ENCODE data around the gene NAALADL2. TPM values are rescaled to one million over a fixed set of nuclear protein-coding genes. Genes with fewer than 3 reads are reported as not detected.

NAALADL2 gene
- total and polyA plus RNA-seq, 2 of the 4 experiments (the other 2 are of a cell fraction), result 3.8 to 19.2 TPM

GRCh38 chr3:175155172-175155571, 296.0 kb downstream of the NAALADL2 start:
- ChIA-PET CTCF (no interaction called here), POLR2A (ENCODE audit: unreplicated experiment) (no interaction called here)
- Histone ChIP-seq H2BK120ac (ENCODE audit: low read depth, low read length) (no peak overlapping the region), H2AK5ac (ENCODE audit: low read depth, low read length) (no peak overlapping the region), H3K79me1 (ENCODE audit: low read depth in 1 of 2, low read length in 2 of 2) (no peaks in the 10 kb centered on the region), H3K23ac (ENCODE audit: low read depth, low read length) (no peak overlapping the region), H3K27ac (ENCODE audit: insufficient read depth, low read length) (no peak overlapping the region), H3K18ac (ENCODE audit: low read depth, low read length) (no peak overlapping the region), H3K4me1 (ENCODE audit: control insufficient read depth, insufficient read depth, low read length) (no peaks in the 10 kb centered on the region), H3K4me3 (ENCODE audit: insufficient read depth, low read depth, low read length) (no peak overlapping the region), H2BK5ac (ENCODE audit: low read depth, low read length, poor library complexity, severe bottlenecking) (no peak overlapping the region), H2AFZ (replicated peaks; ENCODE audit: low read length, poor library complexity) (no peak overlapping the region), H3K36me3 (ENCODE audit: control insufficient read depth, insufficient read depth, low read length) (no peaks in the 10 kb centered on the region), H3K9me3 (ENCODE audit: control insufficient read depth, insufficient read depth, low read length) (no peaks in the 10 kb centered on the region), H3K9ac (ENCODE audit: low read depth, low read length) (no peak overlapping the region), H3K14ac (replicated peaks; ENCODE audit: low read depth, low read length) (no peak overlapping the region), H3K4ac (ENCODE audit: low read depth, low read length) (no peak overlapping the region), H2BK20ac (ENCODE audit: low read depth, low read length) (no peak overlapping the region; the same call in 1 of the 2 replicates), H3K27me3 (ENCODE audit: control insufficient read depth, insufficient read depth, low read length) (no peaks in the 10 kb centered on the region), H4K8ac (ENCODE audit: low read depth in 2 of 2, low read length in 2 of 2) (no peak overlapping the region), H4K5ac (ENCODE audit: low read depth, low read length) (no peak overlapping the region), H4K20me1 (ENCODE audit: insufficient read depth, low read length) (no peaks in the 10 kb centered on the region), H4K91ac (ENCODE audit: insufficient read depth, low read depth, low read length) (no peak overlapping the region), H2AK9ac (replicated peaks; ENCODE audit: low read depth, low read length, poor library complexity) (no peak overlapping the region), H3K56ac (ENCODE audit: extremely low read depth, insufficient read depth, low read length) (no peak overlapping the region), H3K9me1 (ENCODE audit: insufficient read depth, low read length) (no peaks in the 10 kb centered on the region), H2BK15ac (ENCODE audit: low read depth, low read length) (no peak overlapping the region; the same call in 2 of the 3 replicates), H3K4me2 (ENCODE audit: low read depth, low read length) (no peak overlapping the region)
- no TSS peak for BruUV-seq (replicated peaks)
- TF ChIP-seq MAFK (IDR thresholded peaks at IDR 0.05; ENCODE audit: low read depth, low read length) (no peak), SMC3 (IDR thresholded peaks at IDR 0.05; ENCODE audit: low read depth, low read length) (no peak), POLR2A (IDR thresholded peaks at IDR 0.05; ENCODE audit: low read depth, low read length) (no peak), USF2 (IDR thresholded peaks at IDR 0.05; ENCODE audit: low read depth, low read length) (no peak), RAD21 (IDR thresholded peaks at IDR 0.05; ENCODE audit: low read length) (no peak), RFX5 (IDR thresholded peaks at IDR 0.05; ENCODE audit: low read depth, low read length) (no peak), MXI1 (IDR thresholded peaks at IDR 0.05; ENCODE audit: borderline replicate concordance, low read depth, low read length) (no peak), FOS (IDR thresholded peaks at IDR 0.05; ENCODE audit: low read depth, low read length) (no peak), MAZ (IDR thresholded peaks at IDR 0.05; ENCODE audit: borderline replicate concordance, low read depth, low read length) (no peak), CHD1 (IDR thresholded peaks at IDR 0.05; ENCODE audit: low read depth, low read length) (no peak), BHLHE40 (IDR thresholded peaks at IDR 0.05; ENCODE audit: low read depth, low read length) (no peak), CEBPB (IDR thresholded peaks at IDR 0.05; ENCODE audit: low read depth, low read length) (no peak), NFE2L2 (IDR thresholded peaks at IDR 0.05; ENCODE audit: low read depth, low read length) (no peak)
- TF ChIP-seq, protein P1, sequence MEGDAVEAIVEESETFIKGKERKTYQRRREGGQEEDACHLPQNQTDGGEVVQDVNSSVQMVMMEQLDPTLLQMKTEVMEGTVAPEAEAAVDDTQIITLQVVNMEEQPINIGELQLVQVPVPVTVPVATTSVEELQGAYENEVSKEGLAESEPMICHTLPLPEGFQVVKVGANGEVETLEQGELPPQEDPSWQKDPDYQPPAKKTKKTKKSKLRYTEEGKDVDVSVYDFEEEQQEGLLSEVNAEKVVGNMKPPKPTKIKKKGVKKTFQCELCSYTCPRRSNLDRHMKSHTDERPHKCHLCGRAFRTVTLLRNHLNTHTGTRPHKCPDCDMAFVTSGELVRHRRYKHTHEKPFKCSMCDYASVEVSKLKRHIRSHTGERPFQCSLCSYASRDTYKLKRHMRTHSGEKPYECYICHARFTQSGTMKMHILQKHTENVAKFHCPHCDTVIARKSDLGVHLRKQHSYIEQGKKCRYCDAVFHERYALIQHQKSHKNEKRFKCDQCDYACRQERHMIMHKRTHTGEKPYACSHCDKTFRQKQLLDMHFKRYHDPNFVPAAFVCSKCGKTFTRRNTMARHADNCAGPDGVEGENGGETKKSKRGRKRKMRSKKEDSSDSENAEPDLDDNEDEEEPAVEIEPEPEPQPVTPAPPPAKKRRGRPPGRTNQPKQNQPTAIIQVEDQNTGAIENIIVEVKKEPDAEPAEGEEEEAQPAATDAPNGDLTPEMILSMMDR (conservative IDR thresholded peaks at IDR 0.05; ENCODE audit: low read depth, low read length), result no peak
- in situ Hi-C loops (cut with MboI; ENCODE audit: low sequenced_read_pairs) (loop anchor here (25.0 kb wide), 1 partner anchor 1282 kb away; no protein-coding TSS in a partner anchor), intact Hi-C loops (cut with micrococcal nuclease) (no loop called here), dilution Hi-C loops (cut with HindIII; ENCODE audit: low sequenced_read_pairs, unreplicated experiment) (no loop called here)
- ATAC-seq (ENCODE audit: low read depth) (no peak), DNase-seq (no peak)
- WGBS, 2 experiments (ENCODE audit: extremely low coverage in 2 of 2, insufficient read length in 1 of 2), result no CpG with 5 or more reads among the region's 2 CpGs

All from IMR-90 (cell line).